Astrocyte (in vitro differentiated cells and primary cell): ENCODE measurements around the gene NEURL1. TPM values are rescaled to one million over a fixed set of nuclear protein-coding genes. Genes with fewer than 3 reads are reported as not detected.
"Not testable (repeated sequence)": the region's sequence is repeated elsewhere in the genome, so short reads cannot be mapped to it uniquely, and the experiment has no call there.

Source experiments
- DNase-seq: peaks from one replicate; pipeline ENCODE4 v3.0.0-alpha.2; 2010; ENCODE audit warnings: low read depth
- FAIRE-seq: peaks from 2 replicates; lab custom pipeline; 2011; peaks lifted over from hg19 to GRCh38; lab: Jason Lieb, UNC
- H2AFZ ChIP-seq: 2 replicates; pipeline ENCODE4 v1.6.0; 2012; ENCODE audit warnings: low read depth, low read length, inconsistent platforms
- H3K27ac ChIP-seq: 2 replicates; pipeline ENCODE4 v1.5.1; 2011; ENCODE audit warnings: low read depth, low read length, inconsistent platforms
- H3K27me3 ChIP-seq: 2 replicates; pipeline ENCODE4 v1.6.0; 2011; ENCODE audit warnings: low read length, inconsistent platforms; ENCODE audit not compliant: insufficient read depth
- H3K36me3 ChIP-seq: 2 replicates; pipeline ENCODE4 v1.5.1; 2011; ENCODE audit warnings: low read length, inconsistent platforms; ENCODE audit not compliant: insufficient read depth
- H3K4me1 ChIP-seq: 2 replicates; pipeline ENCODE4 v1.5.1; 2011; ENCODE audit warnings: low read length, inconsistent platforms; ENCODE audit not compliant: insufficient read depth
- H3K4me2 ChIP-seq: 2 replicates; pipeline ENCODE4 v1.6.0; 2012; ENCODE audit warnings: low read length, inconsistent platforms
- H3K4me3 ChIP-seq: 2 replicates; pipeline ENCODE4 v1.5.1; 2011; ENCODE audit warnings: low read depth, mild to moderate bottlenecking, low read length, inconsistent platforms; ENCODE audit not compliant: insufficient read depth
- H3K79me2 ChIP-seq: 2 replicates; pipeline ENCODE4 v1.6.0; 2012; ENCODE audit warnings: mild to moderate bottlenecking, low read length, inconsistent platforms; ENCODE audit not compliant: insufficient read depth
- H3K9ac ChIP-seq: 2 replicates; pipeline ENCODE4 v1.6.0; 2012; ENCODE audit warnings: mild to moderate bottlenecking, low read length, inconsistent platforms
- H3K9me3 ChIP-seq: 2 replicates; pipeline ENCODE4 v1.5.1; 2012; ENCODE audit warnings: low read depth, mild to moderate bottlenecking, low read length, inconsistent platforms; ENCODE audit not compliant: insufficient read depth
- H4K20me1 ChIP-seq: 2 replicates; pipeline ENCODE4 v1.6.0; 2012; ENCODE audit warnings: low read length, inconsistent platforms; ENCODE audit not compliant: insufficient read depth
- H3K27ac Mint-ChIP-seq: one replicate; pipeline ENCODE4 v1.8.0; 2021; ENCODE audit warnings: mild to moderate bottlenecking, mixed read lengths; ENCODE audit not compliant: unreplicated experiment
- H3K27me3 Mint-ChIP-seq: one replicate; pipeline ENCODE4 v1.8.0; 2021; ENCODE audit warnings: low read depth, mixed read lengths; ENCODE audit not compliant: unreplicated experiment
- H3K36me3 Mint-ChIP-seq: one replicate; pipeline ENCODE4 v1.8.0; 2021; ENCODE audit warnings: low read depth, mixed read lengths; ENCODE audit not compliant: unreplicated experiment
- H3K4me1 Mint-ChIP-seq: one replicate; pipeline ENCODE4 v1.8.0; 2021; ENCODE audit warnings: low read depth, mixed read lengths; ENCODE audit not compliant: unreplicated experiment
- H3K4me3 Mint-ChIP-seq: one replicate; pipeline ENCODE4 v1.8.0; 2021; ENCODE audit warnings: mild to moderate bottlenecking, moderate library complexity, mixed read lengths; ENCODE audit not compliant: unreplicated experiment
- H3K9me3 Mint-ChIP-seq: one replicate; pipeline ENCODE4 v1.8.0; 2021; ENCODE audit warnings: mild to moderate bottlenecking, mixed read lengths; ENCODE audit not compliant: unreplicated experiment
- CTCF ChIP-seq: IDR thresholded peaks from 2 replicates; pipeline ENCODE4 v1.5.1; 2011; ENCODE audit warnings: low read depth, mild to moderate bottlenecking, inconsistent platforms, low read length, moderate library complexity; ENCODE audit not compliant: insufficient read depth
- EZH2 ChIP-seq: IDR thresholded peaks from 2 replicates; pipeline ENCODE4 v1.6.1; 2012; ENCODE audit warnings: mild to moderate bottlenecking, low read length, inconsistent platforms; ENCODE audit not compliant: insufficient read depth
- total RNA-seq: library from RNA; stranded (reverse); gene quantifications from 2 replicates; pipeline ENCODE4 v1.2.1, GENCODE V29; 2021

Gene NEURL1
- total RNA-seq, 1 donor from 2014 or later, result 1.5 TPM

GRCh38 chr10:103514244-103514643 is 20.7 kb downstream of the NEURL1 start:
- DNase-seq (no peak), FAIRE-seq (no peak)
- no peak overlapping the region for H2AFZ ChIP-seq
- H3K4me1 ChIP-seq, result no peaks in the 10 kb centered on the region
- Mint-ChIP-seq H3K9me3 (peaks cover 9% of the 10 kb centered on the region), H3K4me1 (peaks cover 6% of the 10 kb centered on the region), H3K27ac (no peak overlapping the region), H3K36me3 (peaks cover 2% of the 10 kb centered on the region), H3K27me3 (peaks cover 43% of the 10 kb centered on the region), H3K4me3 (no peak overlapping the region)
- H3K27ac ChIP-seq, result no peak overlapping the region
- no peak overlapping the region for H3K4me2 ChIP-seq
- peaks cover 14% of the 10 kb centered on the region for H4K20me1 ChIP-seq
- H3K27me3 ChIP-seq, result peaks cover 69% of the 10 kb centered on the region
- H3K4me3 ChIP-seq, result no peak overlapping the region
- no peaks in the 10 kb centered on the region for H3K79me2 ChIP-seq
- no peaks in the 10 kb centered on the region for H3K36me3 ChIP-seq
- no peaks in the 10 kb centered on the region for H3K9me3 ChIP-seq
- H3K9ac ChIP-seq, result no peak overlapping the region
- TF ChIP-seq CTCF (no peak), EZH2 (no peak)

- Histone ChIP-seq H3K9ac (no peak overlapping the region), H3K79me2 (no peaks in the 10 kb centered on the region), H3K36me3 (no peaks in the 10 kb centered on the region), H3K4me2 (no peak overlapping the region), H4K20me1 (no peaks in the 10 kb centered on the region), H3K27ac (no peak overlapping the region), H2AFZ (no peak overlapping the region), H3K9me3 (no peaks in the 10 kb centered on the region), H3K27me3 (peaks cover 47% of the 10 kb centered on the region), H3K4me1 (no peaks in the 10 kb centered on the region), H3K4me3 (no peak overlapping the region)
- FAIRE-seq, result no peak
- no peak for DNase-seq
- Mint-ChIP-seq H3K9me3 (peaks cover 4% of the 10 kb centered on the region), H3K27me3 (peaks cover 36% of the 10 kb centered on the region), H3K4me1 (peaks cover 6% of the 10 kb centered on the region), H3K4me3 (no peak overlapping the region), H3K36me3 (no peaks in the 10 kb centered on the region), H3K27ac (no peak overlapping the region)
- TF ChIP-seq EZH2 (no peak), CTCF (no peak)
These were observed 24.0 kb downstream of the NEURL1 start for GRCh38 chr10:103517234-103518085.

- Histone ChIP-seq H3K9ac (no peak overlapping the region), H4K20me1 (no peaks in the 10 kb centered on the region), H3K4me1 (no peaks in the 10 kb centered on the region), H2AFZ (no peak overlapping the region), H3K27ac (no peak overlapping the region), H3K79me2 (no peaks in the 10 kb centered on the region), H3K4me2 (no peak overlapping the region), H3K27me3 (peaks cover 47% of the 10 kb centered on the region), H3K36me3 (no peaks in the 10 kb centered on the region), H3K9me3 (no peaks in the 10 kb centered on the region), H3K4me3 (no peak overlapping the region)
- Mint-ChIP-seq H3K36me3 (no peaks in the 10 kb centered on the region), H3K4me1 (peaks cover 6% of the 10 kb centered on the region), H3K27me3 (peaks cover 30% of the 10 kb centered on the region), H3K27ac (no peak overlapping the region), H3K9me3 (peaks cover 4% of the 10 kb centered on the region), H3K4me3 (no peak overlapping the region)
- TF ChIP-seq CTCF (no peak), EZH2 (no peak)
- DNase-seq, result no peak
- no peak for FAIRE-seq
These were observed 26.3 kb downstream of the NEURL1 start for GRCh38 chr10:103519798-103520197.

- not testable (repeated sequence) for H3K27ac Mint-ChIP-seq, H3K4me3 ChIP-seq, H3K36me3 Mint-ChIP-seq
These were observed 28.5 kb downstream of the NEURL1 start for GRCh38 chr10:103522006-103522405.

More at GRCh38 chr10:103522006-103522405, 28.5 kb downstream of the NEURL1 start:
- H3K27me3 ChIP-seq, result peaks cover 41% of the 10 kb centered on the region
- not testable (repeated sequence) for H3K9ac ChIP-seq, H3K79me2 ChIP-seq, FAIRE-seq, H2AFZ ChIP-seq, H3K4me2 ChIP-seq, H3K4me1 Mint-ChIP-seq, H3K9me3 ChIP-seq, H3K36me3 ChIP-seq, H4K20me1 ChIP-seq, DNase-seq, H3K4me3 Mint-ChIP-seq, H3K9me3 Mint-ChIP-seq, H3K27ac ChIP-seq, H3K4me1 ChIP-seq
- peaks cover 26% of the 10 kb centered on the region for H3K27me3 Mint-ChIP-seq
